Testis (tissue), 5 donors: ENCODE data around the gene UBASH3A. TPM values are rescaled to one million over a fixed set of nuclear protein-coding genes. Genes with fewer than 3 reads are reported as not detected.

ENCODE experiments used
- DNase-seq: peaks from one replicate; pipeline ENCODE4 v3.0.0-alpha.2; 2019
- H3K27ac ChIP-seq, 2 donors: fragments of 200-600 bp; sonication (generic); one replicate each; pipeline ENCODE4 v1.5.1; 2019
- H3K27me3 ChIP-seq: fragments of 200-600 bp; sonication (generic); one replicate; pipeline ENCODE4 v1.5.1; 2019
- H3K36me3 ChIP-seq: fragments of 200-600 bp; sonication (generic); one replicate; pipeline ENCODE4 v1.5.1; 2017; ENCODE audit warnings: low read depth; ENCODE audit errors: missing control alignments
- H3K4me1 ChIP-seq: fragments of 200-600 bp; sonication (generic); one replicate; pipeline ENCODE4 v1.5.1; 2019
- H3K4me3 ChIP-seq, 2 donors: fragments of 200-600 bp; sonication (generic); one replicate each; pipeline ENCODE4 v1.5.1; 2017 to 2019
- H3K9me3 ChIP-seq: fragments of 200-600 bp; sonication (generic); one replicate; pipeline ENCODE4 v1.5.1; 2017
- CTCF ChIP-seq, 3 experiments: fragments of 450-650 bp in 2 of 3; fragments of 200-600 bp in 1 of 3; sonication (generic) in 1 of 3; IDR thresholded peaks; one replicate each; pipeline ENCODE4 v1.5.1; 2016 to 2019; ENCODE audit warnings: antibody characterized with exemption in 3 of 3, mild to moderate bottlenecking in 2 of 3, moderate library complexity in 1 of 3
- POLR2A ChIP-seq: fragments of 450-650 bp; IDR thresholded peaks from one replicate; pipeline ENCODE4 v1.6.1; 2017; ENCODE audit warnings: antibody characterized with exemption, mild to moderate bottlenecking, moderate library complexity
- WGBS, 2 donors: methylation state at CpG; one replicate each; pipeline ENCODE4 v1.1.5; 2018; 5-methylcytosine and 5-hydroxymethylcytosine counted together
- intact Hi-C: fragments of 100-400 bp; cut with DNase I; formaldehyde crosslinking; loops from one replicate; pipeline ENCODE4 v1.15.1; 2023; ENCODE audit warnings: low total_unique reads
- long read RNA-seq, 2 donors: transcript quantifications; one replicate each; lab custom pipeline, GENCODE V29; 2026
- polyA plus RNA-seq: library from polyadenylated mRNA; stranded (reverse); fragments of 350-450 nt; fragmentation: Illumina TruSeq; extraction: RNeasy Lipid Tissue Mini Kit (QIAGEN cat#74804); gene quantifications from one replicate; pipeline ENCODE4 v1.2.3, GENCODE V29; 2014; ENCODE audit warnings: low read depth, low replicate concordance; ENCODE audit not compliant: insufficient read depth
- total RNA-seq, 2 donors: library from RNA; depleted of rRNA; stranded (reverse); fragments of >200 nt; gene quantifications; one replicate each; pipeline ENCODE4 v1.2.3, GENCODE V29; 2016

UBASH3A gene
- total RNA-seq (1 to 10 TPM in 1 of 2 donors, under 1 TPM in 1; 0.39 to 1.4 TPM), polyA plus RNA-seq (0.40 TPM)
- long read RNA-seq, donor 1: 0 reads
- long read RNA-seq, donor 2: 0 reads

GRCh38 chr21:42403611-42404231, at the start of gene UBASH3A:
UBASH3A (plus strand) TSS chr21:42403902; CDS start chr21:42403946, 44 bp downstream.
- WGBS, 2 donors: 59 to 65% methylated on average over 21 of the region's 21 CpGs
- TF ChIP-seq CTCF (IDR thresholded peaks at IDR 0.05) (no peak), POLR2A (no peak)
- H3K4me3 ChIP-seq: no peak within 1 kb of the TSS
- DNase-seq: no peak
- H3K4me1 ChIP-seq: no peaks in the 10 kb centered on the region
- no peaks in the 10 kb centered on the region for H3K9me3 ChIP-seq
- intact Hi-C loops: no loop called here
- no peak within 1 kb of the TSS for H3K27ac ChIP-seq
- H3K27me3 ChIP-seq: no peaks in the 10 kb centered on the region
- H3K36me3 ChIP-seq: no peaks in the 10 kb centered on the region

- no peaks in the 10 kb centered on the region for H3K9me3 ChIP-seq
- no peaks in the 10 kb centered on the region for H3K36me3 ChIP-seq
- H3K27ac ChIP-seq: no peak overlapping the region
- no peaks in the 10 kb centered on the region for H3K27me3 ChIP-seq
- no peaks in the 10 kb centered on the region for H3K4me1 ChIP-seq
- no peak for DNase-seq
- intact Hi-C loops: no loop called here
- no peak for TF ChIP-seq POLR2A
- no peak for TF ChIP-seq CTCF (IDR thresholded peaks at IDR 0.05)
- 91 to 95% methylated on average over 2 of the region's 2 CpGs for WGBS, 2 donors
- no peak overlapping the region for H3K4me3 ChIP-seq
These were observed 47.7 kb upstream of the UBASH3A start for GRCh38 chr21:42356046-42356445.

GRCh38 chr21:42356650-42357049, 47.1 kb upstream of the UBASH3A start:
- no peaks in the 10 kb centered on the region for H3K27me3 ChIP-seq
- H3K36me3 ChIP-seq: no peaks in the 10 kb centered on the region
- no peaks in the 10 kb centered on the region for H3K4me1 ChIP-seq
- intact Hi-C loops: no loop called here
- no peak overlapping the region for H3K4me3 ChIP-seq
- 58 to 71% methylated on average over 6 of the region's 6 CpGs for WGBS, 2 donors
- H3K27ac ChIP-seq: no peak overlapping the region
- no peak for DNase-seq
- TF ChIP-seq CTCF (IDR thresholded peaks at IDR 0.05) (no peak), POLR2A (no peak)
- no peaks in the 10 kb centered on the region for H3K9me3 ChIP-seq

- no peaks in the 10 kb centered on the region for H3K4me1 ChIP-seq
- no peak overlapping the region for H3K27ac ChIP-seq
- H3K4me3 ChIP-seq: no peak overlapping the region
- WGBS, 2 donors: 73 to 84% methylated on average over 3 of the region's 3 CpGs
- no peak for DNase-seq
- intact Hi-C loops: no loop called here
- H3K27me3 ChIP-seq: no peaks in the 10 kb centered on the region
- TF ChIP-seq POLR2A (no peak), CTCF (IDR thresholded peaks at IDR 0.05) (no peak)
- H3K36me3 ChIP-seq: no peaks in the 10 kb centered on the region
- no peaks in the 10 kb centered on the region for H3K9me3 ChIP-seq
These were observed 46.4 kb upstream of the UBASH3A start for GRCh38 chr21:42357307-42357706.

- no peak for TF ChIP-seq POLR2A
- TF ChIP-seq CTCF (IDR thresholded peaks at IDR 0.05): no peak
- intact Hi-C loops: no loop called here
- Histone ChIP-seq H3K4me1 (no peaks in the 10 kb centered on the region), H3K4me3 (peak overlapping the region in 1 of 2 donors; percentile 26), H3K9me3 (no peaks in the 10 kb centered on the region), H3K27me3 (no peaks in the 10 kb centered on the region), H3K27ac (no peak overlapping the region), H3K36me3 (no peaks in the 10 kb centered on the region)
- WGBS, 2 donors: 74 to 81% methylated on average over 12 of the region's 12 CpGs
- DNase-seq: no peak
These were observed 45.4 kb upstream of the UBASH3A start for GRCh38 chr21:42358261-42358660.
